Transverse colon (tissue), 4 donors: ENCODE data around the gene UNC93B1. TPM values are rescaled to one million over a fixed set of nuclear protein-coding genes. Genes with fewer than 3 reads are reported as not detected.
A peak's percentile ranks its signal among the peaks of the same experiment; 100 is the strongest.

ENCODE experiments used
- DNase-seq: peaks from one replicate; pipeline ENCODE4 v3.0.0-alpha.2; 2019
- H3K27ac ChIP-seq, 4 donors: fragments of 200-600 bp; sonication (generic); 2 replicates each; pipeline ENCODE4 v1.5.1; 2016 to 2018; ENCODE audit warnings: inconsistent platforms in 4 of 4
- H3K27me3 ChIP-seq: fragments of 200-600 bp; sonication (generic); 2 replicates; pipeline ENCODE4 v1.5.1; 2017; ENCODE audit warnings: inconsistent platforms
- H3K36me3 ChIP-seq, 4 donors: fragments of 200-600 bp; sonication (generic); 2 replicates each; pipeline ENCODE4 v1.5.1; 2017 to 2019; ENCODE audit warnings: inconsistent platforms in 4 of 4
- H3K4me1 ChIP-seq, 4 donors: fragments of 200-600 bp; sonication (generic); 2 replicates each; pipeline ENCODE4 v1.5.1; 2017 to 2020; ENCODE audit warnings: inconsistent platforms in 4 of 4
- H3K4me3 ChIP-seq, 4 donors: fragments of 200-600 bp; sonication (generic); 1 replicate in 1 of 4; 2 replicates in 3 of 4; pipeline versions ENCODE4 v1.5.1 to v1.6.1; 2017 to 2019; ENCODE audit warnings: inconsistent platforms in 4 of 4
- H3K9me3 ChIP-seq, 2 donors: fragments of 200-600 bp; sonication (generic); 2 replicates each; pipeline ENCODE4 v1.5.1; 2017 to 2019; ENCODE audit warnings: inconsistent platforms in 2 of 2
- EP300 ChIP-seq: sonication (generic); formaldehyde crosslinking; IDR thresholded peaks from one replicate; pipeline ENCODE4 v1.6.1; 2017; ENCODE audit warnings: antibody characterized with exemption, low read depth
- POLR2A ChIP-seq: fragments of 450-650 bp; IDR thresholded peaks from one replicate; pipeline ENCODE4 v1.6.1; 2016; ENCODE audit warnings: antibody characterized with exemption, mild to moderate bottlenecking, moderate library complexity
- POLR2AphosphoS5 ChIP-seq, 3 donors: sonication (generic); formaldehyde crosslinking; IDR thresholded peaks; one replicate each; pipeline ENCODE4 v1.6.1; 2016; ENCODE audit warnings: antibody characterized with exemption in 3 of 3
- WGBS, 2 donors: methylation state at CpG; one replicate each; pipeline ENCODE4 v1.1.5; 2018; ENCODE audit warnings: low coverage in 1 of 2; 5-methylcytosine and 5-hydroxymethylcytosine counted together
- in situ Hi-C, 4 donors: fragments of 200-750 bp; cut with MboI; loops; one replicate each; pipeline versions ENCODE4 v1.15.0 to v1.15.1; 2017; ENCODE audit warnings: low sequenced_read_pairs in 3 of 4, low pct_ligation_motif_present in 1 of 4, low pct_unique_long_range_greater_than_20kb in 1 of 4
- intact Hi-C: fragments of 100-400 bp; cut with DNase I; formaldehyde crosslinking; loops from one replicate; pipeline ENCODE4 v1.15.1; 2023; ENCODE audit warnings: low total_unique reads
- total RNA-seq, 4 donors: library from RNA; depleted of rRNA; stranded (reverse); fragments of >200 nt; gene quantifications; one replicate each; pipeline ENCODE4 v1.1.0, GENCODE V29; 2016
- TF ChIP-seq, protein P1 (sequence below), 5 experiments: fragments of 200-600 bp in 3 of 5; fragments of 450-650 bp in 2 of 5; sonication (generic) in 3 of 5; IDR thresholded peaks; 1 replicate in 2 of 5; 2 replicates in 3 of 5; pipeline ENCODE4 v1.5.1; 2016 to 2017; ENCODE audit warnings: antibody characterized with exemption in 5 of 5, inconsistent platforms in 3 of 5, mild to moderate bottlenecking in 2 of 5, moderate library complexity in 1 of 5

Gene UNC93B1
- total RNA-seq, 4 donors from 2014 or later, result 32.2 to 67.7 (median 54.7) TPM

DNA sequence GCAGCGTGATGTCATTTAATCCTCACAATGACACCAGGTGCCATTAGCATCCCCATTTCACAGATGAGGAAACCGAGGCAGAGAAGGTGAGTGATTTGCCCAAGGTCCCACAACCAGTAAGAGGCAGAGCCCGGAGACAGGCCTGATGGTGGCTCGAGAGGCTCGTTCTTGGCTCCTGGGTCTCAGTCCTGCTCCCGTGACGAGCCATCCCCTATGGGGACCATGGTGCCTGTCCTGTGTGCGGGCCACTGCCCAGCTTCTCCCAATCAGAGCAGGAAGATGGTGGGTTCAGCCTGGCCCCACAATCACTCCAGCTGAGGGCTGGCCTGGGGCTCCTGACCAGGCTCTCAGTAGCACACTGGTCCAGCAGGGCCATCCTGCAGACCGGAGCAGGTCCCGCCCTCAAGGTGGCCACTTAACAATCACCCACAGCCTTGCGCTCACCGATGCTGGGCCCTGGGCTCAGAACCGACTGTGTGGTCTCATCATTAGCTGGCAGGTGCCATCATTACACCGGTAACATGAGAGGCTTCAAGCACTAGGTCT is 9.8 kb upstream of the UNC93B1 start:
- TF ChIP-seq EP300 (no peak), POLR2A (no peak), POLR2AphosphoS5 (IDR thresholded peaks at IDR 0.05) (no peak)
- TF ChIP-seq, protein P1, sequence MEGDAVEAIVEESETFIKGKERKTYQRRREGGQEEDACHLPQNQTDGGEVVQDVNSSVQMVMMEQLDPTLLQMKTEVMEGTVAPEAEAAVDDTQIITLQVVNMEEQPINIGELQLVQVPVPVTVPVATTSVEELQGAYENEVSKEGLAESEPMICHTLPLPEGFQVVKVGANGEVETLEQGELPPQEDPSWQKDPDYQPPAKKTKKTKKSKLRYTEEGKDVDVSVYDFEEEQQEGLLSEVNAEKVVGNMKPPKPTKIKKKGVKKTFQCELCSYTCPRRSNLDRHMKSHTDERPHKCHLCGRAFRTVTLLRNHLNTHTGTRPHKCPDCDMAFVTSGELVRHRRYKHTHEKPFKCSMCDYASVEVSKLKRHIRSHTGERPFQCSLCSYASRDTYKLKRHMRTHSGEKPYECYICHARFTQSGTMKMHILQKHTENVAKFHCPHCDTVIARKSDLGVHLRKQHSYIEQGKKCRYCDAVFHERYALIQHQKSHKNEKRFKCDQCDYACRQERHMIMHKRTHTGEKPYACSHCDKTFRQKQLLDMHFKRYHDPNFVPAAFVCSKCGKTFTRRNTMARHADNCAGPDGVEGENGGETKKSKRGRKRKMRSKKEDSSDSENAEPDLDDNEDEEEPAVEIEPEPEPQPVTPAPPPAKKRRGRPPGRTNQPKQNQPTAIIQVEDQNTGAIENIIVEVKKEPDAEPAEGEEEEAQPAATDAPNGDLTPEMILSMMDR (IDR thresholded peaks at IDR 0.05), result no peak
- DNase-seq, result no peak
- H3K27me3 ChIP-seq, result no peaks in the 10 kb centered on the region
- intact Hi-C loops, result no loop called here
- H3K4me1 ChIP-seq, result peaks cover 38 to 54% (median 43%) of the 10 kb centered on the region in 4 donors
- no peaks in the 10 kb centered on the region for H3K9me3 ChIP-seq
- no peak overlapping the region for H3K4me3 ChIP-seq
- WGBS, 2 donors, result 90 to 92% methylated on average over 5 to 13 of the region's 14 CpGs
- no peaks in the 10 kb centered on the region for H3K36me3 ChIP-seq
- peak overlapping the region; percentile 48 to 95 (median 58) for H3K27ac ChIP-seq
- in situ Hi-C loops, result no loop called here

DNA sequence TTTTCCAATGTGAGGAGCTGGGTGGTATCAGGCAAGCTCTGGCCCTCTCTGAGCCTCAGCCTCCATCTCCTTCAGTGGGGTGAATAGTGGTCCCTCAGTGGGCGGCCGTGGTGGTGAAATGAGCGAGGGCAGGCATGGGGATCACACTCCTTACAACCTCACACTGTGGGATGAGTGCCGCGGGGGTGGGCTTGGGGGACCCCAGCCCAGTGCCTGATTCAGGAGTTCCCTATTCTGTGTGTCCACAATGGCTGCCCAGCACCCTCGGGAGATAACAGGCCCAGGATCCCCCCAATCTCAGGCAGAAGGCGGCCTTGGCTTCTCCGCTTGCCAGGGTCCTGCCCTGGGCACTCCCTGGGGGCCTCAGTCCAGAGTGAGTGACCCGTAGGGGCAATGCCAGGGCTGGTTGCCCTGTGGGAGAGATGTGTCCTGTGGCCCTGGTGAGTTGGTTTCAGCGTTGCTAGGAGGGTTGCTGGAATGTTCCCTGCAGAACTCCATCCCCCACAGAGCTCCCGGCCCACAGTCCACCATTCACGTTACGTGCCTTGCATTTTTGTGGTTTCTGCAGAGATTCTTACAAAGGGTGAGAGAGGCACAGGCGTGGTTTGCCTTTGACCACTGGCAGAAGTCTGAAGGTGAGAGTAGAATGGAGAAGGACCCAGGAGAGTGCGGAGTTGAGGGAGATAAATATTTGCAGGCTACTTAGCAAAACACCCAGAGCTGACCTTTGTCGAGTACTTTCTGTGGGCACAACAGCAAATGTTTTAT is 9.1 kb upstream of the UNC93B1 start:
- TF ChIP-seq EP300 (no peak), POLR2A (no peak), POLR2AphosphoS5 (IDR thresholded peaks at IDR 0.05) (peak in 1 of 3 donors; percentile 7)
- Histone ChIP-seq H3K4me3 (no peak overlapping the region), H3K27ac (peak overlapping the region; percentile 51 to 96 (median 80)), H3K36me3 (no peaks in the 10 kb centered on the region), H3K27me3 (no peaks in the 10 kb centered on the region), H3K9me3 (no peaks in the 10 kb centered on the region), H3K4me1 (peaks cover 38 to 60% (median 48%) of the 10 kb centered on the region in 4 donors)
- WGBS, 2 donors, result 76% methylated on average over 16 of the region's 16 CpGs; no CpG with 5 or more reads in 1 of the 2 donors
- intact Hi-C loops (no loop called here), in situ Hi-C loops (no loop called here)
- DNase-seq, result no peak

DNA sequence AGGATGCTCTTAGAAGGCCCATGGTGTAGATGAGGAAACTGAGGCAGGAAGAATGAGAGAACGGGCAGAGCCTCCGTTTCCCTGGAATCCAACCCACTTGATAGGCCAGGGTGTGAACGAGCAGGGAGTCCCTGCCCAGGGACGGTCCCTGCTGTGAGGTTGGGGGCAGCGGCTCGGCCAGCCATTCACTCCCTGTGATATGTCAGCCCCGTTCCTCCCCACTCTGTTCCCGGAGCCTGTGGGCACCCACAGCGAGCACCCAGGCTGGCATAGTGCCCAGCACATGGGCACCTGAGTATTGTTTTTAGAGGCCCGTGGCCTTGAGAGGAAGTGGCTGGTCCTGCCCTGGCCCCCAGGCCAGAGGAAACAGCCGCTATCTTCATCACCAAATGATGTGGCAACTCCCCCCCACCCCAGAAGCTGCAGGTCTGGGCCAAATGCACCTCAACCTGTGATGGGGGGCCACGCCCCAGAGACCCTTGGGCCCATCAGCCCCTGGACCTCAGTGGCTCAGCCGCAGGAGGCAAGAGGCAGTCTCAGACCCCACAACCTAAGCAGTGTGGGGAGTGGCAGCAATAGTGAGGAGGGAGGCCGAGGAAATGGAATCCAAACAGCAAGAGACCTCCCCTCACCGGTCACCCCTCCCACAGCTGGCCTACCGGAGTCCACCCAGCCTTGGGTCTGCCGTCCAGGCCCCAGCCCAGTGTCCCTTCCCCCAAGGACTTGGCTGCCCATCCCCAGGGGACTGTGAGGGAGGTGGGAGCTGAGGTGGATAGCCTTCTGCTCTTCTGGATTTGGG is 8.3 kb upstream of the UNC93B1 start:
- DNase-seq, result no peak
- Histone ChIP-seq H3K27ac (peak overlapping the region; percentile 32 to 96 (median 92)), H3K9me3 (no peaks in the 10 kb centered on the region), H3K27me3 (no peaks in the 10 kb centered on the region), H3K36me3 (no peaks in the 10 kb centered on the region), H3K4me1 (peaks cover 38 to 64% (median 49%) of the 10 kb centered on the region in 4 donors), H3K4me3 (no peak overlapping the region)
- WGBS, 2 donors, result 88% methylated on average over 16 of the region's 17 CpGs; no CpG with 5 or more reads in 1 of the 2 donors
- in situ Hi-C loops, result no loop called here
- TF ChIP-seq POLR2AphosphoS5 (IDR thresholded peaks at IDR 0.05) (no peak), POLR2A (no peak), EP300 (no peak)
- TF ChIP-seq, protein P1 (IDR thresholded peaks at IDR 0.05), result no peak
- intact Hi-C loops, result no loop called here

DNA sequence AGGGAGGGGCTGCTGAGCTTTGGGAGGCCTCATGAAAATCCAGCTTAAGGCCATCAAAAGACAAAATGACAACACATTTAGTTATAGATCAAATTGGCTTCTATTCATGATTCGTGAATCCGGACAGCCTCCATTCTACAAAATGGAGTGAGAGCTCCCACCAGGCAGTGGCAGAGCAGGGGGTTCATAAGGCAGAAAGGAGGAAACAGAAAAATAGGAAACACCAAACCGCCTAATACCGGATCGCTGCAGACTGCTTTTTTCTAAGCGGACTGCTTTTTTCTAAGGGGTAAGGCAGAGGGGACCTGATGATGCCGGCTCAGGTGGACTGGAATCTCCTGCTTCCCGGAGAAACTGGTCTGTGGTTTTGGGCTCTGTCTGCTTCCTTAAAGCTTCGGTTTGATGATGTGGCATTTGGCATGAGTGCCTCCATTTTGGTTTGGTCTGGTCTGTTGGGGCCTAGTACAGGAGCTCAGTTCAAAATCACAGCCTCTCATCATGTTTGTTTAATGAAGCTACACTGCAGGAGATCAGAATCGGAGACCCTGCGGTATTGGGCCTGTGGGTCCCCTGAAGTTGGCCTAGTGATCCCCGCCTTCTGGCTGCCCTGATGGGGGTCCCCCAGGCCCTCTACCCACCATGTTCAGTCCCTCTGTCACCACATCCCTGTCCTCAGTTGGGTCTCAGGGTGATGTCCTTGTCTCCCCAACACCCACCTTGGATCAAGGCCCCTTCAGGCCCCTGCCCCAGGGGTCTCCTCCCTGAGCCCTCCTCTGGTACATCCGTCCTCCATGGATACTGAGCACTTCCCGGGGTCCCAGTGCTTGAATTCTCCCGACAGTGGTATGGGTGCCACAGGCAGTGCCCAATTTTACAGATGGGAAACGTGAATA is 7.4 kb upstream of the UNC93B1 start:
- no peaks in the 10 kb centered on the region for H3K36me3 ChIP-seq
- intact Hi-C loops, result no loop called here
- in situ Hi-C loops, result no loop called here
- H3K27me3 ChIP-seq, result no peaks in the 10 kb centered on the region
- H3K4me3 ChIP-seq, result peak overlapping the region in 2 of 4 donors; percentile 29 to 41
- no peaks in the 10 kb centered on the region for H3K9me3 ChIP-seq
- peaks cover 38 to 58% (median 49%) of the 10 kb centered on the region in 4 donors for H3K4me1 ChIP-seq
- H3K27ac ChIP-seq, result peak overlapping the region; percentile 87 to 96 (median 92)
- TF ChIP-seq POLR2A, result no peak
- no peak for TF ChIP-seq POLR2AphosphoS5 (IDR thresholded peaks at IDR 0.05)
- 79% methylated on average over 16 of the region's 16 CpGs; no CpG with 5 or more reads in 1 of the 2 donors for WGBS, 2 donors
- no peak for DNase-seq
